T-helper 22 cell (primary cell): ENCODE results near the gene THBS2.
"Not testable (repeated sequence)": the region's sequence is repeated elsewhere in the genome, so short reads cannot be mapped to it uniquely, and the experiment has no call there.

ENCODE experiments used
- DNase-seq: peaks from one replicate; pipeline ENCODE4 v3.0.0-alpha.2; 2020; ENCODE audit warnings: low read depth

The THBS2 gene

DNA sequence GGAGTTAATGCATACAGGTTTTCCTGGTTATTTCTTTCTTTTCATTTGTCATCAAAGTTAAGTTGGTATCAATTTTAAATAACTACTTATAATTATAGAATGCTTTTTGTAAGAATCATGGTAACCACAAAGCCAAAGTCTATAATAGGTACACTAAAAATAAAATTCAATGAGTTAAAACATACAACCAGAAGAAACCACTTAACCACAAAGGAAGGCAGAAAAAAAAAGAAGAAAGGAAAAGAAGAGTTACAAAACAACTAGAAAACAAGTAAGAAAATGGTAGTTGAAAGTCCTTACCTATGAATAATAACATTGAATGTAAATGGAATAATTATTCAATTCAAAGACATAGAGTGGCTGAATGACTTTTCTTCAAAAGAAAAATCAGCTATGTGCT is 45.6 kb downstream of the THBS2 start:
- no peak for DNase-seq

DNA sequence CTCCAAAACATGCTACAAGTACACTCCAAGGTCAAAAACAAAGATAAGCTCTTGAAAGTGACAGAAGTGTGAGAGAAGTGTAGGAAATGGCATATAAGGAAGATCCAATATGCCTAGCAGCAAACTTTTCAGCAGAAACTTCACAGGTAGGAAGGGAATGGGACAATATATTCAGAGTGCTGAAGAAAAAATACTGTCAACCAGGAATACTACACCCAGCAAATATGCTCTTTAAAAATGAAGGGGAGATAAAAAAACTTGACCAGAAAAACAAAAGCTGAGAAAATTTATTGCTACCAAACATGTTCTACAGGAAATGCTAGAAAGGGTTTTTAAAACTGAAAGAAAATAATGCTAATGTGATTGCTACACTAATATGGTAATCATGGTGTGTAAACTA is 46.2 kb downstream of the THBS2 start:
- DNase-seq: no peak

DNA sequence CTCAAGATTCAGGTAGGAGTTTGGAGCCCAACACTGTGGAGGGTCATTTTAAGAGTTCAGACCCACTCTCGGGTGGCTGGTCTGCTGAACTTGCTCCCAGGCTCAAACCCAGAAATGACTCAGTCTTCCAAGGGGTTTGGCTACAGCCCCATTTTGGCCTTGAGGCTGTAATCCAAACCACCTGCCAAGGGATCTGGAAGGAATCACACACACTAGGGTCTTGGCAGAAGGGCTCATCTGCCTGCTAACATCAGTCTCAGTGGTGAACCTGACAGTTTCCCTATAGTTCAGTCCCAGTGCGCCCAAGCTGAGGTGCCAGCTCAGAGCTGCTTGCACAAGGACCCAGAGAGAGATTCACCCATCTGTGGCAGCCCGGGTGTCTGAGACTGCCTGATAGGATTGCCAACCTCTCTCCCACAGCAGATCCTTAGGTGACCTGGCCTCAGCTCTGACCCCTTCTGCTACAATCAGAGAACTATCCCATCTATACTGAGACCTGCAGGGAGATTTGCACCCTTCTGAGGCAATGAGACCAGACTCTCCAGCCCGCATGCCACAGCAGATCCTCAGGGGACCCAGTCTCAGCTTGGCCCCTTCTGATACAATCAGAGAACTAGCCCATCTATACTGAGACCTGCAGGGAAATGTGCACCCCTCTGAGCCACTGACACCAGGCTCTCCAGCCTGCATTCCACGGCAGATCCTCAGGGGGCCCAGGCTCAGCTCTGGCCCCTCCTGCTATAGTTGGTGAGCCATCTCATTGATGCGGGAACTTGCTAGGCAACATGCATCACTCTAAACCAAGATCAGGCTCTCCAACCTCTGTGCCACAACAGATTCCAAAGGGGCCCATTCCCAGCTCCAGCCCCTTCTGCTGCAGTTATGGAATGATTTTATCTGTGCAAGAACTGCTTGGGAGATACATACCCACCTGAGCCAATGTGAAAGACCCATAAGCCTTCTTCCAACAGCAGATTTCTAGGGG is 48.2 kb downstream of the THBS2 start:
- no peak for DNase-seq

DNA sequence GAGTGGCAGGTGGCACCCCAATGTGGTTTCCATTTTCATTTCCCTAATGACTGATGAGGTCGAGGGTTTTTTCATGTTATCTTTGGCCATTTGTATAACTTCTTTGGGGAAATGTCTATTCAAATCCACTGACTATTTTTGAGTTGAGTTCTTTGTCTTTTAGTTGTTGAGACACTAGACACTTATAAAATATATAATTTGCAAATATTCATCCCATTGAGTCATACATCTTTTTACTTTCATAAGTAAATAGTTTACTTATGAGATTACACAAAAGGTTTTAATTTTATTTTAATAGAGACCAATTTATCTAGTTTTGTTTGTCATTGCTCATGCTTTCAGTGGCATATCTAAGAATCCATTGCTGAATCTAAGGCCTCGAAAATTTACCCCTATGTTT is 49.5 kb downstream of the THBS2 start:
- DNase-seq: no peak

DNA sequence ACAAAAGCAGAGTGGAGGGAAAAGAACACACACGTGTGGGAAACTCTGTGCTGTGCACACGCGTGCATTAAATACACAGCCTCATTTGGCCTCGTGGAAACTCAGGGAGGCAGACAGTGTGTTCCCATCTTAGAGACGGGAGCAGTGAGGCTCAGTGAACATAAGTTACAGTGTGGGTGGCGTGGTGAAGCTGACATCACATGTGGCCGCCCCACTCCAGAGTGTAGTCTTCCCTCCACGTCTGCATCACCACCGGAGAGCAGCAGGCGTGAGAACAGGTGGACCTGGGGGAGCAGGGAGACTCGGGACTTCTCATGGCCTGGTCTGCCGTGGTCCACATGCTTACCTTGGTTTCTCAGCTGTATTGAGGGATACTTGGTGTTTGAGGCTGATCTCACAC is 51.7 kb downstream of the THBS2 start:
- no peak for DNase-seq

DNA sequence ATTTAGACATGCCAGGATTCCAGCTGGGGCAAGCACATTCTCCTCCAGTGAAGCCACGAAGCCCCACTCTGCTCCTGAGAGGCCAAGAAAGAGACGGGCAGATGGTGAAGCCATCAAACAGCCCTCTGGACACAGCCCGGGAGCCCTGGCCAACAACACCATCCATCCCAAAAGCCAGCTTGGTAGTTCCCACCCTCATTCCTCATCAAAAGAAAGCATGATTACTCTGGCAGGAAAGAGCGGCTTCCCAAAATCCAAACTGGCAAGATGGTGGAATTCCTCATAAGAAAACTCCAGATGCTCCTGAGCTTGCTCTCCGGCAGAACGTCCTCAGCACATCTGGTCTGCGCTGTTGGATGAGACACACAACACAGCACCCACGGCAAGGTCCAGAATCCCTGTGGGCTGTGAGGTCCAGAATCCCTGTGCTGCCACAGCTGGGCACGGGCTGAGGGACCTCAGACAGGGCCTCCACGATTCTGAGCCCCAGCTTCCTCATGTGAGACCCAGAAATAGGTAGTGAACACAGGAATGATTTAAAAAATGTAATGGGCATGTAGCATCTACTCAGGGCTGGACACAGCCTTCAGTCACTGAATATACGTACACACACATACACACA is 52.6 kb downstream of the THBS2 start:
- DNase-seq: no peak

DNA sequence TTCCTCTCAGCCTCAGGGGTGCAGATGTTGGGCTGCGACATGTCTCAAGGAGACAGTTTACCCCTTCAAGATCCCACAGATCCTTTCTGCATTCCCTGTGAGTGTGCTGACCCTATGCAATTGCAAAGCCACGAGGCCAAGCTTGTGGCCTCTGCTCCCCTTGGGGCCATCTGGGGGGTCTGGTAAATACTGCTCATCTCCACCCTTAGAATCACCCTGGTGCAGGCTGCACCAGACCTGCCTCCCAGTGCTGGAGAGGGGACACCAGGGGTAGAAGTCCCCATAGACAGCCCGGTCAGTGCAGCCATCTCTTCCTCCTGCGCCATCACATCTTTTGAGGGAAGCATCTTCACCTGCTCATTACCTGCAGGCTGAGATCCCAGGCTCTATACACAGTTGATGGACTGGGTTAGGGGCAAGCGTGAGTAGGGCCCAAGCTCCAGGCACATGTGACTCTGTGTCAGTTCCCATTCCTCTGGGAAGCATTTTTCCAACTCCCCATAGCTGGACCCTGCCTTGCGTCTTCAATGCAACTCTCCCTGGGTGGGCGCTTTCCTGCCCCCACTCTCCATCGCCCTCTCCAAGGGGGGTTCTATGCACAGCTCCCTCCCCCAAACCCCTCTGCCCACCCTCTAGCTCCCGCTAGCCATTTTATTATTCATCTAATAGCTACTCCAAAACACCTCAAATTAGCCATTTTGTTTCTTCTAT is 53.9 kb downstream of the THBS2 start:
- DNase-seq: no peak

DNA sequence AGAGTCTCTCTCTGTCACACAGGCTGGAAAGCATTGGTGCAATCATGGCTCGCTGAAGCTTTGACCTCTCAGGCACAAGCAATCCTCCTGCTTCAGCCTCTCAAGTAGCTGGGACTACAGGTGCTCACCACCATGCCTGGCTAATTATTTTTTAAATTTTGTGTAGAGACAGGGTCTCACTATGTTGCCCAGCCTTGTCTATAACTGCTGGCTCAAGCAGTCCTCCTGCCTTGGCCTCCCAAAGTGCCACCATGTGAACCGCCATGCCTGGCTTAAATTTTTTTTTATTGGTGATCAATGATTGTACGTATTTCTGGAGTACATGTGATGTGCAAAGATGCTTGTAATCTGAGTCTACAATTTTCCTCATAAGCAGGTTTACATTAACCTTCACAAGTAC is 54.8 kb downstream of the THBS2 start:
- no peak for DNase-seq

DNA sequence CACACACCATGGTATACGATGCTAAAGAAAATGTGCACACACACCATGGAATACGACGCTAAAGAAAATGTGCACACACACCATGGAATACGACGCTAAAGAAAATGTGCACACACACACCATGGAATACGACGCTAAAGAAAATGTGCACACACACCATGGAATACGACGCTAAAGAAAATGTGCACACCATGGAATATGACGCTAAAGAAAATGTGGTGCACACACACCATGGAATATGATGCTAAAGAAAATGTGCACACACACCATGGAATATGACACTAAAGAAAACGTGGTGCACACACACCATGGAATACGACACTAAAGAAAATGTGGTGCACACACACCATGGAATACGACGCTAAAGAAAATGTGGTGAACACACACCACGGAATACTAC is 55.7 kb downstream of the THBS2 start:
- DNase-seq: not testable (repeated sequence)

DNA sequence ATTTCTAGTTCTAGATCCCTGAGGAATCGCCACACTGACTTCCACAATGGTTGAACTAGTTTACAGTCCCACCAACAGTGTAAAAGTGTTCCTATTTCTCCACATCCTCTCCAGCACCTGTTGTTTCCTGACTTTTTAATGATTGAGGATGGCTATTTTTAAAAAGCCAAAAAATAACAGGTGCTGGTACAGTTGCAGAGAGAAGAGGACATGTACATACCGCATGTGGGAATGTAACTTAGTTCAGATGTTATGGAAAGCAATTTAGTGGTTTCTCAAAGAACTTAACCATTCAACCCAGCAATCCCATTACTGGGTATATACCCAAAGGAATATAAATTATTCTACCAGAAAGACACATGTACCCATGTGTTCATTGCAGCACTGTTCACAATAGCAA is 57.4 kb downstream of the THBS2 start:
- DNase-seq: not testable (repeated sequence)

DNA sequence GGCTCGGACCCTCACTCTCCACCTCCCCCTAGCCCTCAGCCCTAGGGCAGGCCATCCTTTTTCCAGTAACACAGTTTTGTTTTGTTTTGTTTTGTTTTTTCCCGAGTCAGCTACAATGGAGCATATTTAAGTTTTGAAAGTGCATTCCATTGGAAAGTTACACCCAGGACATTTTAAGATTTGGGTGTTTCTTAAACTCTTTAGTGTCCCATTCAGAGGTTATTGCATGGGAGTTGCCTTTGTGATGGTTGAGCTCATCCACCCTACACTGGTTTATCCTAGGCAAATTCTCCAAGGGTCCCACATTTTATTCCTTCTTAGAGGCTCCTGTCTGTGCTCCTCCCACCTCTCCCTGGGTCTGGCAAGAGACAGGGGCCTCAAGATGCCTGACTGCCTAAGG is 58.9 kb downstream of the THBS2 start:
- no peak for DNase-seq

DNA sequence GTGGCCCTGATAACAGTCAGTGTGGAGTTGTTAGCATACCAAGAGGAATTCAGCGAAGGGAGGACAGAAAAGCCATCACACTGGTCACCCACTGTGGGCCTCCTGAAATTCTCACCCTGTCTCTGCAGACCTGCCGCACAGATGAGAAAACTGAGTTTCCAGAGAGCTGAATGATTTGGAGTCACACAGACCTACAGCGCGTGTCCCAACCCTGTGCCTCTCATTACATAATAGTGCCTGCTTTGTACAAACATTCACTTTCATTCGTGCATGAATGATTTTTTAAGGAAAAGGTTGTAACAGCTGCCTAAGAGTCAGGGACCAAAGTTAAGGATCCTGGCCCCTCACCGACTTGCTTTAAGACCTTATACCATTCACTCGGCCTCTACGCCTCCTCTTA is 62.7 kb downstream of the THBS2 start:
- DNase-seq: no peak

DNA sequence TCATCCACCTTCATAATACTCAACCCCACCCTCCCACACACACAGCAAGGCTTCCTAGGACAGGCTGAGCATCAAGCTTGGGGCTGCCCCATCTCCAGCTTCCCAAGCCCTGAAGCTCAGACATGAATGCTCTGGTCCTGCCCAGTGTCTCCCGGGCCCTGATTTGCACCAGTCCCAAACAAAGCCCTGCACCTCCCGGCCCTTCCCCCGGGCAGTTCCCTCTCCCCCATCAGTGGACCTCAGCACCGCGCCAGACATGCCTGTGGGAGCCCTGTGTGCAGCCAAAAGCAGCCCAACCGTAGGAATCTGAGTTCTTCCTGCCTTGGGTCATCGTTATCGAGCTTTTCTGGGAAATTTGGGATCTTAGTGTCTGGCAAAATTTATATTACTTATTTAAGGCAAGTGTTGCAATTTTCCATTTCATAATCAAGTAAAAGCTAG is 63.5 kb downstream of the THBS2 start:
- DNase-seq: no peak

DNA sequence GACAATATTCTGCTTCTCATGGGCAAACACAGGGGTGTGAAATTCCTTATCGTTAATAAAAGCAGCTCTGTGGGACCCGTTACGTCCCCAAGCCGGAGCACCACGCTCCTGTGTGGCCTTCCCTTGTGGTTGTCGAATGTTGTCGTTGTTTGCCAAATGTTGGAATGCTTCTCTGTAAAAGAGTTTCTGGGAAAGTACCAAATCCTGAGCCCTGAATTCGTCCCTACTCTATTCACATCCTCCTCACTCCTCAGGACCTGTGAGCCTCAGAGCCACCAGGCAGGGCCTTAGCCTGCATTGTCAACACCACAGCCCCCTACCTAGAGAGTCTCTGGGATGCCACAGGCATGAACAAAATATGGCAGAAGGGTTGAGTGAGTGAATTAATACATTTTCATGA is 64.0 kb downstream of the THBS2 start:
- no peak for DNase-seq

DNA sequence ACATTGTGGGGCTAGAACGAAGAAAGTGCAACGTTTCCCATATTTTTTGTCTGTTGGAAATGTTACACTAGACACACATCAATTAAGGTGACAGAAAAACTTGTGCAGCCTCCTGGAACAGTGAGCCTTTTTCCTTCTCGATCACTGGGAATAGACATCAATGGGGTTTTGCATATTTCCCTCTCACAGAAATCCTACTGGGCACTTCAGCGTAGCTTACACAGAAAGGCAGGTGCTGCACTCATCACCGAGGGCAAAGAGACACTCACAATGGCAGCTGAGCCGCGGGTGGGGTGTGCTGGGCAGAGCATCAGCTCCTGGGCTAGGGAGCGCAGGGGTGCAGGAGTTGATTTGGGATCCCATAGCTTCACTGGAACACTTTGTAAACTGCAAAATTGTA is 64.5 kb downstream of the THBS2 start:
- no peak for DNase-seq

DNA sequence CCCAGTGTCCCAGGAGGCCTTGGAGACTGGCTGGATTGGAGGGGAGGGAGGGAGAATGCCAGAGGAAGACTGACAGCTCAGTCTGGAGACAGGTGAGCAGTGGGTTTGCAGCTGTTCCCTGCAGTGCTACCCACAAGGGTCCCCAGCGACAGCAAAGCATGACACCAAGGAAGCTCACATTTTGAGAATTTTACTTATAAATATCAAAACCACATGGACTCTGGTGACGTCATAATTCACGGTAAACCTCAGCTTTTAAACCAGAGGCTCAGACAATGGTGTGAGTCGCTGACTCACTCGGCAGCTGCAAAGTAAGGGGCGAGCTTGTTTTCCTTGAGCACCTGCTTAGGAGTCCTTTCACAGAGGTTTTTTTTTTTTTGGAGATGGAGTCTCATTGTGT is 65.2 kb downstream of the THBS2 start:
- no peak for DNase-seq

DNA sequence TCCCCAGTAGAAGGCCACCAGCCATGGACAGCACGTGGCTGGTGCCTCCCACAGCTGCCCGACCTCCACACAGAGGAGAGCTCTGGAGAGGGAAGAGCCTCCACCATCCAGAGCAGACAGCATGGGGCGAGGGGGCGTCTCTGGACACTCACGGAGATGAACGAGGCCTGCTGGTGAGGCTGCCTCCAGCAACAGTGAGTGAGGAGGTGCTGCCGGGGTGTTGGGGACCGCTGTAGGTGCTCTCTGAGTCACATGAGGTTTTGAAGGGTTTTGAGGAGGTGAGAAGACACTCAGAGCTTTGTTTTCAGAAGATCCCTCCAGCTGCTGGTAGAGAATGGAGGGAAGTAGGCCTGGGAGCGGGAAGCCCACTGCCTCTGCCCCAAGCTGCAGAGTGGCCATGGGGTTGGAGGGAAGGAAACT is 65.6 kb downstream of the THBS2 start:
- DNase-seq: no peak

DNA sequence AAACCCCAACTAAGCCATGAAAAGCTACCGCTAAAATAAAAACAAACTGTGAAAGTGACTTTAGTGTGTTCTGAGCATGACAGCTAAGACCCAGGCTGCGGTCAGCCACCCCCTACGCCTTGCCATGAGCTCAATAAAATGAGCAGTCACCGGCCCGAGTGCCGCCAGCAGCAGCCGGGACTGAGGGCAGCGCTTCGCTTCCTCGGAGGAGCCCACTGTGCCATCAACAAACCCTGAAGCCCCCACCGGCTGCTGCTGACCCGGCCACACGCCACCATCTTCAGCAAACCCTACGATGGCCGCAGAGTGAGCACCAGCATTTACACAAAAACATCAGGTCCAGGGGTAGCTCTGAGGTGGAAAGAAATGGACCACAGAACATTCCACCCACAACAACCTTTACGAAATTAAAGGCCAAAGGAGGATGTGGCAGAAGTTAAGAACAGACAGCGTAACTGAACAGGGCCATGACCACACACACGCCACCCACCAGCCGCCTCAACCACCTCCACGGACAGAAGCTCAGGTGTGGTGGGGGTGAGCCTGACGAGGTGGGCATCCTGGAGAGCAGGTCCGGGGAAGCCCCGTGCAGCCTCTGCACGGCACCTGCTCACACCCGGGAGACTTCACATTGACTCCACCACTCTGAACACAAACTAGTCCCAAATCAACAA is 67.0 kb downstream of the THBS2 start:
- DNase-seq: no peak

DNA sequence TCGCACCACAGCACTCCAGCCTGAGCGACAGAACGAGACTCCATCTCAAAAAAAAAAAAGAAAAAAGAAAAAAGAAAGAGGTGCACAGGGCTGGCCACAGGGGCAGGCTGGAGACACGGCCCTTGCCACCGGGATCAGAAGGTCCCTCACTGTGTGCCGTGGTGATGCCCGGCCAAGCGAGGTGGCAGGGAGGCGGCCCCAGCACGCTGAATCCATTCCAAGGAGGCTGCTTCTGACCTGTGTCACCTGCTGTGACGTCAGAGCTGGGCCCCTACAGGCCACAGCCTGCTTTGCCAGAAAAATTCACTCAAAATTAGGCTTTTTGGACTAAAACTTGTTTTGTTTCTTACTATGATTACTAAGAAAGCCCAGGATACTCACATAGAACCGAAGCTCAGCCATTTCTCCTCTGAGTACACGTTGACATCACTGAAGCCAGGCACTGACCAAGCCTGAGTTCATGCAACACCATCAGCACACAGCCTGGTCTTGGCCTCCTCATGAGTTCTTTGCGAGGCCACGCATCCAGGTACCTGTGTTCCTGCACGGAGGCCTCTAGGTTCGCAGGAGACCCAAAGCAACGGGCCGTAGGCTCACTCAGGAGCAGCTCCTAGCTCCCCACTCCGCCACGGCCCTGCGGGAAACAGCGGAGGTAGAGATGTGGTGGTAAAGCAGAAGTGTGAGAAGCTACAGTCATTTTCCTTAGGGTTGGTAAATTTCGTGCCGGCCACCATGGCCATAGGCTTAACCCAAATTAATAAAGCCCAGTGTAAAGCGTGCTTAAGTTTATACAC is 67.8 kb downstream of the THBS2 start:
- no peak for DNase-seq

DNA sequence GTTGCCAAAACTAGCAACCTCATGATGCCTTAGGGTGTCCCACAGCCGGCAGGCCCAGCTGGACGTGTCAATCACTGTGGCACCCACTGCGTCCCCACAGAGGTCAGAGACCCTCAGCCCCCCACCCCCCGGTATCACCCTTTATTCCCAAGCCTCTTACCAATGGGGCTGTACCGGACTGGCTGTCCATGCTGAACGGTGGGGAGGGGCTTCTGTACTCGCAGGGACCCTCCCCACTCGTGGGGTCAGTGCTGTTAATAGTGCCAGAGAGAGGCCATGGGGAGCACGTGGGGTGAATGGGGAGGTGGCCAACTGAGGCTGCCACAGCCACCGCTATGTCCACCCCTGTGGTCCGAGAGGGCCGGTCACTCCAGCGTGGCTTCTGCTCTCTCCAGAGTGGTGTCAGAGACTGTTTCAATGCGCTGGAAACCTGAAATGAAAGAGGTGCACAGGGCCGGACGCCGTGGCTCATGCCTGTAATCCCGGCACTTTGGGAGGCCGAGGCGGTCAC is 68.6 kb downstream of the THBS2 start:
- DNase-seq: no peak

DNA sequence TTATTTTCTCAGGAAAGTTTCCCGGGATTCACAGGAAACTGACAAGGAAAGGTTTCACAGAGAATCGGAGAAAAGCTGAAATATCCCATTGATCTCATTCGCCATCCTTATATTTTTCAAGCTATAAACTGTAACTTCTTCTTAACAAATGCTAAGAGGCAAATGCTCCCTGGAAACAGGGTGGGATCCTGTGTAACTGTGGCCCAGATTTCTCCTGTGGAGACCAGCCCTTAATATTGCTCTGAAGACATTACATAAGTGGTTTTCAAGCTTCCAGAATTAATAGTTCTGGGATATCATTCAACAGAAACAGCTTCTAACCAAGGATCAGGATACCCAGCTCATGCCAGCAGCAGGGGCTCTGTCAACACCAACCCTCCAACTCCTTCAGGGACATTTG is 69.2 kb downstream of the THBS2 start:
- no peak for DNase-seq
